Tongue (tissue), 2 donors: ENCODE results near the gene RAB31. TPM values are rescaled to one million over a fixed set of nuclear protein-coding genes. Genes with fewer than 3 reads are reported as not detected.

ENCODE experiments used
- DNase-seq: peaks from one replicate; pipeline ENCODE4 v3.0.0-alpha.2; 2015
- total RNA-seq: library from RNA; depleted of rRNA; stranded (reverse); fragments of >200 nt; gene quantifications from one replicate; pipeline ENCODE4 v1.2.3, GENCODE V29; 2014

Gene RAB31
- total RNA-seq, 1 donor from 2014 or later, result 31.0 TPM

DNA sequence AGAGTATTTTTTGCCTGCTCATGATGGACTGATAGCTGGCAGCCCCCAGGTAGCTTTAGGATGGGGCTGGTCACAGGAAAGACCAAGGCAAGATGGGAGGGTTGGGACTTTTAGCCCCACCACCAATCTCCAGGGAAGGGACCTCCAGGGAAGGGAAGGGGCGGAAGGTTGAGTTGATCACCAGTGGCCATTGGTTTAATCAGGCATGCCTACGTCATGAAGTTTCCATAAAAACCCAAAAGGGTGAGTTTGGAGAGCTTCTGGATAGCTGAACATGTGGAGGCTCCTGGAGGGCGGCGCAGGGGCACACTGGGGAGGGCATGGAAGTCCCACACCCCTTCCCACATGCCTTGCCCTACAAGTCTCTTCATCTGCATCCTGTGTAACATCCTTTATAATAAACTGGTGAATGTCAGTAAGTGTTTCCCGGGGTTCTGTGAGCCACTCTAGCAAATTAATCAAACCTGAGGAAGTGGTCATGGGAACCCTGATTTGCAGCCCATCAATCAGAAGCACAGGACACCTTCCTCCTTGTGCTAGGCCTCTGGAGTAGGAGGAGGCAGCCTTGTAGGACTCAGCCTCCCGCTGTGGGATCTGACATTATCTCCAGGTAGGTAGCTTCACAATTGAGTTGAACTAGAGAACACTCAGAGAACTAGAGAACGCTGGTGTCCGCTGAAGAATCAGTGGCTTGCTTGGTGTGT, 30.3 kb downstream of the RAB31 start:
- DNase-seq, result no peak

DNA sequence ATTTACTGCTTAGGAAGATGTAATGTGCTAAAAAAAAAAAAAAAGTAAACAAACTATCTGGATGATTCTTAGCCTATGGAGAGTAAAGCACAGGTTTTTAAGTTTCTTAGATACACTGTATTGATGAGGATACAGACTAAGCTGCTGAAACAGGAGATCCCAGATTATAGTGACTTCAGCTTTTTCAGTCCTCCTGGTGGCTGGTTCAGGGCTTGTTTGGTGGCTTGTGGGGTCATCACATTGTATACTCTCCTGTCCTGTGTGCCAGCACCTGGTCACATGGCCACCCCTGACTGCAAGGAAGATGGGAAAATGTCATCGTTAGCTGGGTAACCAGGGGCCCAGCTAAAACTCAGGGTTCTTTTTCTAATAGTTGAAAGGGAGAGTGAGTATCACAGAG, 31.4 kb downstream of the RAB31 start:
- DNase-seq, result no peak

DNA sequence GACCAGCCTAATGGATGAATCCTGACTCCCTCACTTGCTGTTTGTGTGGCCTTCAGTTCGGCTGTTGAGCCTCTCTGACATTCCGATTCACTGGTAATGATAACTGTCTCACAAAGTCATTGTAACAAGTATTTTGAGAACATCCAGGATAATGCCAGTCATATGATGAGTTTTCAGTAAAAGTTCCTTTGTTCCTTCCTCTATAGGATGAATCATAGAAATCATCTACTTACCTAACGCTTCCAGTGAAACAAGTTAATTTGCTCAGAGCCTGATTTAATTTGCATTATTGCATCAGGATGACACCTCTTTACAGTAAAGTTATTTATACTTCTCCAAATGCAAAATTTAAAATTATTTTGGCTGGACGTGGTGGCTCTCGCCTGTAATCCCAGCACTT, 32.0 kb downstream of the RAB31 start:
- DNase-seq, result no peak

DNA sequence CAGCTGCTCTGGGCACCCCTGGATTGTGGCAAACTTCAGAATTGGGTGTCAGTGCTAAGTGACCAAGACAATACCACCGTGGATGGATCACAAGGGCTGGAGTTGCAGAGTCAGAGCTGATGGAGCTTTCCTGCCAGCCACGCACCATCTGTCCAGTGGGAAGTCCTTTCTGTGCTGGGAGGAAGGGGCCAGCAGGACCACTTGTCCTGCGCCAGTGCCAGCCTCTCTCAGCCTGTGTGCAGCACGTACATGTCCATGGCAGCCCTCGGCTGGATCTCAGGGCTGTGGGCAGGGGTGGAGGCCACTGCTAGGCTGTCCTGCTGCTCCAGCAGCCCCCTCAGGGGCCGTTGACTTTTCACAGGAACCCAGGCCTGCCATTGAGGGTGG, 33.3 kb downstream of the RAB31 start:
- no peak for DNase-seq

DNA sequence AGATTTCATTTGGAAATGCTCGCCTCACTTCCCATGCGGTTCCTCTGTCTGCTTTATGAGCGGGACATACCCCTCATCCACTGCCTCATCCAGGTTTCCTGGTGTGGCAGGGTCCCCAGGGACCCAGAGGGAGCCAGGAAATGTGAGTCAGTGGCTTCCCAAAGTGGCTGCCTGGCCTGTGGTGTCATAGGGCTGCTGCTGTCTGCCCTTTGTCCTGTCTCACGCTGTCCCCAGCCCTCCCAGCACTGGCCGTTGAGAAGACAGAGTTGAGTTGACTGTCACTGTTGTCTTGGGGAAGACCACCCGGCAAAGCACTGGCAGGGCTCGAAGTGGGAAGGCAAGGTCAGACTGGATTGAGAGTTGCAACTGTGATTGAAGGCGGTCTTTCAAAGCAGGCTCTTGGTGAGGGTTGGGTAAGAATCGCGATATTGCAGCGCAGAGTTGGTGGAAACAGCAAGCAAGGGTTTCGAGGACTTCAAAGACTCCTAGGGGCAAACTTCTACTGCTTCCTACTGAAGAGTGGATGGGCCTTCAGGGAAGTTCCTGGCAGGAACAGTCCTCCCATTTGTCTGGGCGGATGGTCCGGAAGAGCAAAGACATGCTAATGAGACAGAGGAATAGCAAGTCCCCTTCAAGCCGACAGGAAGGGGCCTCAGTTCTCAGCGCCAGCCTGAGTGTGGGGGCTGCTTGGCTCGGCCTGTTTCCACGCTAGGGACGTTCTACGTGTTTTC, 33.9 kb downstream of the RAB31 start:
- DNase-seq, result peak; percentile 40

DNA sequence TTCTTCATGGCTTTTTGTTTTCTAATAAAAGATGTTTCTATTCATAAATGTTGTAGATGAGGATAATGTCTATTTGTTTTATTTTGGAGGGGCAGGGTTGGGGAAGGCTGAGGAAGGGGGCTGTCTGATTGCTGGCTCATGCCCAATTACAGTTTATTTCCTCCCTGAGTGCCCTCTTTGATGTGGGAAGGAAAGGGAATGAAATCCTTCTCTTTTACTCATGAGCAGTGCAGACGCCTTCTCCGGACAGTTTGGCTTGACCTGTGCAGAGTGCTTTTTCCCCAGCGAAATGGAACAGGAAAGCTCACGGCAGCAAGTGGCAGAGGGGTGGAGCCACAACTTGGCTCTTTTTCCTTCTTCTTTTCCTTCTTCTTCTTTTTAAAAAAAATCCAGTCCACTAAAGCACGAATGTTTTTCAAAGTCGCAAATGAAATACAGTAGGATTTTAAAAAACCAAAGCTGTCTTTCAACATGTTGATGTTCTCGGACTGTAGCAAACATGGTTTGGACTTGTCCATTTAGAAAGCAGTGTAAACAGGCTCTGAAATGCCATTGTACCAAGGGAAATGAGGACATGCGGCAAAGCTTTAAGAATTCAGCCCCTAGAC, 34.5 kb downstream of the RAB31 start:
- DNase-seq, result peak; percentile 44

DNA sequence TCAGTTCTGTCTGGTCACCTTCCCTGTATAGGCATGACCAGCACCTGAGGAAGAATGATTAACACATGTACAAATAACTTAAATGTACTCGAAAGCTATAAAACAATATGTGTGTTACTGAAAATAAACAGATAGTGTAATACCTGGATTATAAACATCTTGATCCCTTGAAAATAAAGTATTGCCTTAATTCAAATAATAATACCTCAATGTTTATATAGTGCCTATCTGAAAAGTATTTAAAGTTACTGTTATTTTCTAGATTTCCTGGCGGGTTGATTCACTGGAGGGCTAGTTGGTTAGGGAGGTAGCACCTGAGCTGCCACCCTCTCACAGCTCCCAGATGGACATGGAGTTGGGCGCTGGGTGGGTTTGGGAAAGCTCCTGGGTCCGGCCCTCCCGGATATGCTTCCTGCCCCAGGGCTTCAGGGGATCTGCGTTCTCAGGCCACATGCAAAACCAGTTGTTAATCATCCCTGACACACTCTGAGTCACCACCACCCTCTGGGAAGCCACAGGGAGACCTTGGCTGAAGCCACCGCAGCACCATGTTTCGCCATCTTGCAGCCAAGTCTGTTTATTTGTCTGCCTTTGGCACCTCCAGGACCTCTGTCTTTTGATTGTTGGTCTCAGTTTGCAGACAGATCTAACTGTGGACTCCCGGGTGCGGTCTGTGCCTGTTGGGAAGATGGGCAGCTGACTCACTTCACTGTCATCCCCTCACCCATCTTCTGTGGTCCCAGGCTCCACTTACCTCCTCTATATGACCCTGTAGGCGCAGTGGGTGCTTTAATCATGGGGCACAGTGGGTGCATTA, 35.3 kb downstream of the RAB31 start:
- no peak for DNase-seq

DNA sequence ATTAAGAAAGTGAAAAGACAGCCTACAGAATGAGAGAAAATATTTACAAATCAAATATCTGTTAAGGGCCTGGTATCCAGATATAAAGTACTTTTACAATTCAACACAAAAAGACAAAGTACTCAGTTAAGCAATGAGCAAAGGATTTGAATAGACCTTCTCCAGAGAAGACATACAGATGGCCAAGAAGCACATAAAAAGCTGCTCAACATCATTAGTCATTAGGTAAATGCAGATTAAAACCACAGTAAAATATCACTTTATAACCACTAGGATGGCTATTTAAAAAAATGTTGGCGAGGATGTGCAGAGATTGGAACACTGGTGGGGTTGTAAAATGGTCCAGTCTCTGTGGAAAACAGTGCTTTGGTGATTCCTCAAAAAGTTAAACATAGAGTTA, 38.9 kb downstream of the RAB31 start:
- no peak for DNase-seq

DNA sequence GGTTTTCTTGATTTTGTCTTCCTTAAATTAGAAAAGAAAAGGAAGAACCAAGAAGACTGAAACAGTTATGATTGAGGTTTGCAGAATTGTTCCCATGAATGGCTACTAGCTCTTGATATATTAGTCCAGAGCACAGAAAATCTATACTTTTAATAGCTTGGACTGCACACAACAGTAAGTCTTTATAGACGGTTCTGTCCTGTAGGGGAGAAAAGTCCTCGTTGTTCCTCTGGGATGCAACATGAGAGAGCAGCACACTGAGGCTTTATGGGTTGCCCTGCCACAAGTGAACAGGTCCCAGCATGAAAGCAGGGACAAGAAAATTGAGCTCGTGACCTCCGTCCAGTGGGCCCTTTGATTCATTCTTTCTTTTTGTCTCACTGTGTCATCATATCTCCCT, 41.5 kb downstream of the RAB31 start:
- DNase-seq, result no peak

DNA sequence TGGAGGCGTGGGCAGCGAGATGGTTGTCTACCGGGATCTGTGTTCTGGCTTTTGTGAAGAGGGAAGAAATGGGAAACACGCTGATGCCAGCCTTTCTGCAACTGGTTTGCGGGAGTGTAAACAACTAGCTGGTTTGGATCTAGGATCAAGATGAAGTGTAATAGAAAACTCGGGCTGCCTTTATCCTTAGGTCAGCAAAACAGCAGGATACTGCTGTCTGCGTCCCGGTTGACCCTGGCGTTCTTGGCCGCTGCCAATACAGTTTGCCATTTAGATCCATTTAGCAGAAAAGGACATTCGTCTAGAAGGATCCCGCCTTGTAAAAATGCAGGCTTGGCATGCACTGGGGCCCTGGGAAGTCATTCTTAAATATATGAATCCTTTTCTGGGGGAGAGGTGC, 42.0 kb downstream of the RAB31 start:
- DNase-seq, result no peak

DNA sequence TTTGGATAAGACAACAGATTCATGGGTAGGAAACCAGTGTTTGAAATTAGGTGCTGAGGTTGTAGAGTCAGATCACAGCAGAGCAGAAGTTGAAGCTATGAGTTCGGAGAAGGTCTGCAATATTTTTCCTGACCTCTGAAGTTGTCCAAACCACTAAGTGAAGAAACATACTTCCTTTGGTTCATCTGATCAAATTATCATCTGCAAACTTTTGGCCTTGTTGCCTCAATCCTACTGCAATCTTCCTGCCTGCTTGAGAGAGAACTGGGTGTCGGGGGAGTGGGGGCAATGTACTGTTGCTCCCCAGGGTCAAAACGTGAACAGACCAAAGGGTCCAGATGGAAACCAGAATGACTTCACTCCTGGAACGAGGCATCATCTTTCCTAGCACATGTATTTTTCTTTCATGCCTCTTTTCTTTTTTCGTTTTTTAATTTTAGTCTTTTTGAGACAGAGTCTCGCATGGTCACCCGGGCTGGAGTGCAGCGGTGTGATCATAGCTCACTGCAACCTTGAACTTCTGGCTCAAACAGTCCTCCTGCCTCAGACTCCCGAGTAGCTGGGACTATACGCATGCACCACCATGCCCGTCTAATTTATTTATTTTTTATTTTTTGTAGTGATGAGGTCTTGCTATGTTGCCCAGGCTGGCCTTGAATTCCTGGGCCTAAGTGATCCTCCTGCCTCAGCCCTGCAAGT, 42.7 kb downstream of the RAB31 start:
- DNase-seq, result no peak

DNA sequence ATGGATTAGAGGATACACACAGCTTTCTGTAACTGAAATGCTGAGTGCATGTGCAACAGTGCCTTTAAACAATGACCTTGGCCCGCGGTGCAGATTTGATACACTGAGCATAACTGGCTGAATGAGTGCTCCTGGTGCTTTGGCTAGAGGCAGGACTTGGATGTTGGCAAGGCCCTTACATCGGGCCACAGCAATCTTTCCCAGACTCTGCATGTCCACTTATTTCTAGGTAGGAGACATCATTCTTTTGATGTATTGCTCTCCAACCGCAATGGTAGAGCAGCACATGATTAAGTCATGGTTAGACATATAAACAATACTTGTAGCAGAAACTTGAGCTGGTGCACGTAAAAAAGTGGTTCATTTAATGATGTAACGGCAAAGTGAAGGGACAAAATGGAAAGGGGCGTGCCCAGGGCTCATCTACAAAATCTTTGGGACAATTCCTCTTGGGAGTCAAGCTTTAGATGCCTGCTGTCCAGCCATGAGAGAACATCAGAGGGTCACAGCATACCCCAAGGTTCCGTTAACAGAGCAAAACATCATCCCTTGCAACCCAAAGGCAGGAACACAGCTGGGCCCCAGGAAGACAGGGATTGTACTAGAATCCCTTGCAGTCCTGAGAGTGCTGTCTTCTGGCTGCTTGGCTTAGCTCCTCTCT, 43.4 kb downstream of the RAB31 start:
- DNase-seq, result no peak

DNA sequence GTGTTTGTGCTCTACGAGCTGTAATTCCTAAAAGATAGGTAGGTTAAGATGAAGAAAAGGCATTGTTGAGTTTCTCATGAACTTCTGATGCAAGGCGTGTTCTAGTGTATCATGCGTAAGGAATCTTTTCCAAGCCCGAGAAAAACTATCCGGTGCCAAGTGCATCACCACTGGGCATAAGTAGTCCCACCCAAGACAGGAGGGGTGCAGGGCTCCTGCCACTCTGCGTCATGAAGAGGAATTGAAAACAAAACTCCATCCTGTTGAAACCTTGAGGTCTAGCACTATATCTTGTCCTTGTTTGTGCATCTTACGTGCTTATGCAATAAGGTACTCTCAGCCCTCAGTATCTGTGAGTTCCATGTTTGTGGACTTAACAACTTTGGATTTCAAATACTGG, 45.7 kb downstream of the RAB31 start:
- DNase-seq, result no peak

DNA sequence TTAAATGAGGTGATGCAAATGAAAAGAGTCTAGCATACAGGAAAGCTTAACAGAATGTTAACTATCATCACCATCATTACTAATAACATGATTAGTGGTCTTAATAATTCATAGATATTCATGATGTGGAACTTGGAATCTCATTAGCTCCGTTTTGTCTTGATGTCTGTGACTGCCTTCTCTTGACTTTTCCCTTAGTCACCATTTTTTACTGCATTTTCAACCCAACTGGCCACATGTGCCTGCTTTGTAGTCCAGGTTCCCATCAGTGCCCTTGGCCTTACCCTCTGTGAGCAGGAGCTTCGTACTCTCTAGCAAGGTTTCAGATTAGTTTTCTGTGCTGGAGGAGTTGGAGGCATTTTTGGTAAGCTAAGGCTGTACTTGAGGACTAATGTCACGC, 47.0 kb downstream of the RAB31 start:
- no peak for DNase-seq

DNA sequence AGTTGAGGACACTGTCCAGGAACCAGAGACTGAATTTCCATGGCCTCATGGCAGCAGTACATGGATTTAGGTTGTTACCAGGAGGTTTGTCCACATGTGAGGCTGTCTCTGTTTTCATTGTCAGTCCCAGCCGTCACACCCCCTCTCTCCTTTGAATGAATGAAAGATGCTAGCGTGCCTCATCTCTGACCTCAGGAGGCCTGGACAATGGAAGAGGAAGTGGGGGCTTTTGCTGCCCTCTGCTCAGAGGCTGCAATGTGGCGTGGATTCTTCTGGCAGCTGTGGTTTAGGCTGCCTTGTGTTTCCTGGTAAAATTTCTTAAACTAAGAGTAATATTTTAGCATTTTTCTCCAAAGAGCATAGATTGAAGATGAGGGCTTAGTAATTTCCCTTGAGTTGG, 47.5 kb downstream of the RAB31 start:
- DNase-seq, result no peak

DNA sequence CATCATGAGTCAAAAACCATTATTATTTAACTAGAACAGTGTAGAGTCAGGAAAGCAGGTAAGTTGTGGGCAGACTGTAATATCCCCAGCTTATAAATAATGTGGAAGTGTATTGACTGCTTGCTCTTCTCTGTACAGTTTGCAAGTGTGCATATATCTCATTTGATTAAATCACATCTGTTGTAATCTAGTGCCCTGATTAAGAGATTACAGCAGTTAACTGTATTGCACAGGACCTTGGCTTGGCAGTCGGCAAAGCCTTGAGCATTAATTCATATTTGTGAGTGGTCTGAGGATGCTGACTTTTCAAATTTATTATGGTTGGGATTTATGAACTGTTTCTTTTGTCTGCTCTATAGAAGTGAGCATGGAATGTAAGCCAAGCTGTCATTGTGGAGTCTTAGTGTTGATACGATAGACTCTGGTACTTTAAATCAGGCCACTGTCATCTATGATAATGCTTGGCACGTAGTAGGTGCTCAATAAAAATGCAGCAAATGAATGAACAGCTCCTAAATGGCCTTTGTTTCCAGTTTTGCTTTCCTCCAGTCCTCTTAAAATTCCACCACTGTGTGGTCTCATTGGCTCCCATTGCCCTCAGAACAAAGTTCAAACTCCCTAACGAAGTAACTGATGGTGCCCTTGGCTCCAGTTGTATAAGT, 48.3 kb downstream of the RAB31 start:
- no peak for DNase-seq

DNA sequence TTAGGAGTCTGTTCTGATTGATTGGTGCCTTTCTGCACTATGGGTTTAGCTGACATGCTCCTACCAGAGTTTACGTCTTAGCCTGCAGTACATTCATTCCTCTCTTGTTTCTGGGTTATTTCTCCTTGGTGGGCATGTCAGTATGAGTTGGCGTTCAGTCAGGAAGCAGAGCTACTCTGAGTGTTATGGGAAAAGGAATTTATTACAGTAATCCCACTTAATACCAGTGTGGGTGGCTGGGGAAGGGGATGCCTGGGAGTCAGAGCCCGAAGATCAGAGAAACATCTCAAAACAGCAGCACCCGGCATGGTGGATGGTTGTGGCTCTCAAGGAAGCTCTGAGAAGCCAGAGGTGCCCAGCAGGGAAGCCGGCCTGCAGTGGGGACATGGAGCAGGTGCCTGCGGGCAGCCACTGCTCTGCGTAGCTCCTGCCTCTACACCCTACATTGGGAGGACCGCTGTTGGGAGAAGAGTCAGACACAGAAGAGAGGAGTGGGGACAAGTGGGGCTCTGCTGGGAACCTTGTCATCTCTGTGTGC, 48.9 kb downstream of the RAB31 start:
- no peak for DNase-seq

DNA sequence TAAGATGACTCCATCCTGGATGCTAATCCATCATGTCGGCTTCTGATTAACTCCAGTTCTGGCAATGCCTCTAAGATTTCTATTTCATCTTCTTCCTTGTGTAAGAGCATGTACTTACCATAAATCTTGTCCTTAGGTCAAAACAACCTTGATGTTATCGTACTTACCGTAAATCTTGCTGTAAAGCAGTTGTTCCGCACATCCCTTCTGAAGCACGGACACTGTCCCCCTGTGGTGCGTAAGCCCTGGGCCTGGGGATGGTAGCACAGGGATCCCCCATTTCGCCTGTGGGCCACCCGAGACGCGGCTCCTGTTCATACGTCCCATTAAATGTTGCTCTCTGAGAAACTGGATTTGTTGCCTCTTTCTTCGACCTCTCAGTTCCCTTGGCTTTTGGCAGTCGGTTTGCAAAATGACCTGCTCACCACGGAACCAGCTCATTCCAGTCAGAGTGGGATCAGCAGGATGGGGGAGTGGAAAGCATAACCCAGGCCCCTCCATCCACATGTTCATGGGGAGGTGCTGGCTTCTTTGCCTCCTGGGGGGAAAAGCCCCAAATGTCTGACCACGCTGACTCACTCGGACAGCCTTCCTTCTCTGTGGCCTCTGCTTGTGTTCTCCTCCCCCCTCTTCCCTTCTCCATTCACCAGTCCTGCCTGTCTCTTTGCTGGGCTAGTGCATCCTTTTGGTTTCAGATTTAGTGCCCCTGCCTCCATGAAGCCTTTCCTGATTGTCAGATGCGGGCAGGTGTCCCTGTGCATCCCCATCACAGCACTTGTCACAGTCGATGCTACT, 49.9 kb downstream of the RAB31 start:
- no peak for DNase-seq

DNA sequence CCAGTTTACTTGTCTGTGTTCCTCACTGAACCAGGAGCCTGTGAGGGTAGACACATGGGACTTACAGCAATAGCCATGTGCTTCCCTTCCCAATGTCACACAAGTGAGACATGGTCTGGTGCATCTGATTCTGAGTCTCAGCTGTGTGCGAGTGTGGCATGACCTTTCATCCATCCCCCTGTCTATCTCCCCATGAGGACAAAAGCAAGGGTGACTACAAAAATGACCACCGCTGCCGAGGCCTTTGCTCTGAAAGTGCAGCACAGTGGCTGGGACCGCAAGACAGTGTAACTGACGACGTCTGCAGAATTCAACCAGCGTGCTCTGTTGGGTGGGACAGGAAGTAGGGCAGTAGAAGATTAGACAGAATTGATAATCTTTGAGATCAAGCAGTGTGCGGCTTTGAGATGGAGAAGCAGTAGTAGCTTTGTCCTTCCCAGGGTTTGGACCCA, 50.5 kb downstream of the RAB31 start:
- DNase-seq, result no peak

DNA sequence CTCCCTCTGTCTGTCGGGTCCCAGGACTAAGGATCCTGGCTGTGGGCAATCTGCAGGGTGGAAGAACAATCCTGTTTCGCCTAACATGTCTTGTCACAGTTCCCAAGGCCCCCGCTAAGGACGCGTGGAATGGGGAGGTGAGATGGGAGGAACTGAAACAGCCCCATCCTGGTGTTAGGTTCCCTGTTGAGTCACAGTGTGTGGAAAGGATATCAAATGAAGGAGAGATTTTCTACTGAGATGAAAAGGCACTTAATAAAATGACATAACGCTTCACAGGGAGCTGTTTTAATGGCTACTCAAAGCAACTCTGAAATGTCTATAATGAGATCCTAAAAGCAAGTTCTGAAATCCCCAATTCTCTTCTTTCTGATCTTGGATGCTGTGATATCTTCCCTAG, 52.5 kb downstream of the RAB31 start:
- DNase-seq, result no peak
